Fibroblast of lung (primary cell): ENCODE measurements around the gene CFAP61. TPM values are rescaled to one million over a fixed set of nuclear protein-coding genes. Genes with fewer than 3 reads are reported as not detected.

ENCODE experiments used
- DNase-seq, 2 donors: peaks; one replicate each; pipeline versions ENCODE4 v3.0.0 to v3.0.0-alpha.2; 2010; ENCODE audit warnings: low read depth in 2 of 2
- H2AFZ ChIP-seq: 2 replicates; pipeline ENCODE4 v1.5.1; 2012; ENCODE audit warnings: low read length, control low read depth, inconsistent platforms
- H3K27ac ChIP-seq: 2 replicates; pipeline ENCODE4 v1.5.1; 2011; ENCODE audit warnings: low read length, control low read depth; ENCODE audit not compliant: insufficient read depth
- H3K27me3 ChIP-seq: 2 replicates; pipeline ENCODE4 v1.5.1; 2011; ENCODE audit warnings: mild to moderate bottlenecking, low read length; ENCODE audit not compliant: control insufficient read depth, insufficient read depth
- H3K36me3 ChIP-seq: 2 replicates; pipeline ENCODE4 v1.5.1; 2011; ENCODE audit warnings: low read length; ENCODE audit not compliant: control insufficient read depth, insufficient read depth
- H3K4me1 ChIP-seq: 2 replicates; pipeline ENCODE4 v1.5.1; 2011; ENCODE audit warnings: low read length; ENCODE audit not compliant: control insufficient read depth, insufficient read depth; ENCODE audit errors: extremely low read depth
- H3K4me2 ChIP-seq: 2 replicates; pipeline ENCODE4 v1.5.1; 2011; ENCODE audit warnings: low read length, control low read depth; ENCODE audit not compliant: insufficient read depth; ENCODE audit errors: extremely low read depth
- H3K4me3 ChIP-seq, 4 experiments: fragments of 200-600 bp in 1 of 4; sonication (generic) in 1 of 4; replicated peaks in 1 of 4; 2 replicates each; pipeline ENCODE4 v1.5.1; 2011 to 2016; ENCODE audit warnings: low read length in 4 of 4, low read depth in 3 of 4, mild to moderate bottlenecking in 3 of 4, control low read depth in 2 of 4, inconsistent platforms in 1 of 4, mixed read lengths in 1 of 4; ENCODE audit not compliant: insufficient read depth in 1 of 4; ENCODE audit errors: control extremely low read depth in 1 of 4
- H3K79me2 ChIP-seq: 2 replicates; pipeline ENCODE4 v1.5.1; 2012; ENCODE audit warnings: mild to moderate bottlenecking, low read length, inconsistent platforms; ENCODE audit not compliant: control insufficient read depth, insufficient read depth
- H3K9ac ChIP-seq: 2 replicates; pipeline ENCODE4 v1.5.1; 2011; ENCODE audit warnings: mild to moderate bottlenecking, low read length, control low read depth; ENCODE audit not compliant: insufficient read depth
- H3K9me3 ChIP-seq: 2 replicates; pipeline ENCODE4 v1.5.1; 2012; ENCODE audit warnings: low read depth, low read length; ENCODE audit not compliant: control insufficient read depth, insufficient read depth
- H4K20me1 ChIP-seq: 2 replicates; pipeline ENCODE4 v1.5.1; 2011; ENCODE audit warnings: low read length; ENCODE audit not compliant: control insufficient read depth, insufficient read depth; ENCODE audit errors: extremely low read depth
- EZH2 ChIP-seq: IDR thresholded peaks from 2 replicates; pipeline ENCODE4 v1.5.1; 2012; ENCODE audit warnings: low read length, control low read depth, mild to moderate bottlenecking; ENCODE audit errors: missing control alignments
- polyA plus RNA-seq, 2 donors: library from polyadenylated mRNA; depleted of rRNA in 1 of 2; stranded (reverse) in 1 of 2; unstranded in 1 of 2; fragments of >200 nt; gene quantifications; 2 replicates each; pipeline ENCODE4 v1.2.1, GENCODE V29; 2011 to 2012; ENCODE audit warnings: missing spikeins in 1 of 2
- total RNA-seq: library from RNA; depleted of rRNA; stranded (reverse); fragments of >200 nt; gene quantifications from 2 replicates; pipeline ENCODE4 v1.2.1, GENCODE V29; 2014
- TF ChIP-seq, protein P1 (sequence below), 2 donors: IDR thresholded peaks in 1 of 2; conservative IDR thresholded peaks in 1 of 2; 1 replicate in 1 of 2; 2 replicates in 1 of 2; pipeline ENCODE4 v1.5.1; 2011 to 2012; ENCODE audit warnings: low read length in 2 of 2, control low read depth in 1 of 2, inconsistent platforms in 1 of 2, low read depth in 1 of 2, mild to moderate bottlenecking in 1 of 2

Gene CFAP61
- total and polyA plus RNA-seq, 2 donors (not counting 1 experiment from before 2014, with no cell fraction given), result not detected

DNA sequence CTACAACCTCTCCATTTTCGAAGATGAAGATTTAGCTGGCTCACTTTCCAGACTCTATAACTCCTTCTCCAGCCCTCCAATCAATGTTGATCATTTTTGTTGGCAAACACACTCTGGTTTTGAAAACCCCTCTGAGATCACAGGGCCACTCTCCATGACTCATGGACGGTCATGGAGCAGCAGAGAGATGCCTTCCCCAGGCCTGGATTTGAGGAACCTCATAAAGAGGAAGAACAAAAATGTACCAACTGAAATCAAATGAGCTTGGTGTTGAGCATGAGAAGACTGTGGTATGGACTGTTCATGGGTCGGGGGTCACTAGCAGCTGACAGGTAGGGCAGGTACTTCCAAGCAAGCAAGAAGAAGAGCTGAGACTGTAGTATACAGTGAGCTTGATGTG, 202.8 kb downstream of the CFAP61 start:
- TF ChIP-seq, protein P1, sequence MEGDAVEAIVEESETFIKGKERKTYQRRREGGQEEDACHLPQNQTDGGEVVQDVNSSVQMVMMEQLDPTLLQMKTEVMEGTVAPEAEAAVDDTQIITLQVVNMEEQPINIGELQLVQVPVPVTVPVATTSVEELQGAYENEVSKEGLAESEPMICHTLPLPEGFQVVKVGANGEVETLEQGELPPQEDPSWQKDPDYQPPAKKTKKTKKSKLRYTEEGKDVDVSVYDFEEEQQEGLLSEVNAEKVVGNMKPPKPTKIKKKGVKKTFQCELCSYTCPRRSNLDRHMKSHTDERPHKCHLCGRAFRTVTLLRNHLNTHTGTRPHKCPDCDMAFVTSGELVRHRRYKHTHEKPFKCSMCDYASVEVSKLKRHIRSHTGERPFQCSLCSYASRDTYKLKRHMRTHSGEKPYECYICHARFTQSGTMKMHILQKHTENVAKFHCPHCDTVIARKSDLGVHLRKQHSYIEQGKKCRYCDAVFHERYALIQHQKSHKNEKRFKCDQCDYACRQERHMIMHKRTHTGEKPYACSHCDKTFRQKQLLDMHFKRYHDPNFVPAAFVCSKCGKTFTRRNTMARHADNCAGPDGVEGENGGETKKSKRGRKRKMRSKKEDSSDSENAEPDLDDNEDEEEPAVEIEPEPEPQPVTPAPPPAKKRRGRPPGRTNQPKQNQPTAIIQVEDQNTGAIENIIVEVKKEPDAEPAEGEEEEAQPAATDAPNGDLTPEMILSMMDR (conservative IDR thresholded peaks at IDR 0.05 in 1 of 2, IDR thresholded peaks at IDR 0.05 in 1 of 2; ENCODE audit: low read depth in 1 of 2, low read length in 2 of 2), result no peak
- no peak for TF ChIP-seq EZH2
- Histone ChIP-seq H3K9ac (no peak overlapping the region), H3K9me3 (no peaks in the 10 kb centered on the region), H4K20me1 (no peaks in the 10 kb centered on the region), H2AFZ (no peak overlapping the region), H3K79me2 (no peaks in the 10 kb centered on the region), H3K27me3 (no peaks in the 10 kb centered on the region), H3K36me3 (no peaks in the 10 kb centered on the region), H3K4me2 (no peak overlapping the region), H3K4me1 (no peaks in the 10 kb centered on the region), H3K4me3 (no peak overlapping the region), H3K27ac (no peak overlapping the region)
- no peak for DNase-seq

DNA sequence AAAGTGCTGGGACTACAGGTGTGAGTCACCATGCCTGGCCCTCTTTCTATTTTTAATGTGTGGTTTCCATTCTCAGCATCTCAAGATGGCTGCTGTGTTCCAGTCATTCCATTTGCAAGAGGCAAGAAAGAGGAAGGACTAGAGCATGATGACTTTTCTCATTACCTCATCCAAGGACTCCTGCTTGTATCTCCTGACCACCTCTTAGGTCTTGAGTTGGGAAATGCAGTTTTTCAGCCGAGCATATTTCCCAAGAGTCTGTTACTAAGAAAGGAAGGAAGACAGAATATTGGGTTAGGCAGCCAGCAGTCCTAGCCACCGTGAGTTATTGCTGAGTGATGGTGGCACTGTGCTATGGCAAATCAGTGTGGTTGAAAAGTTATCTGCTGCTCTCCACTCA, 207.2 kb downstream of the CFAP61 start:
- H3K36me3 ChIP-seq, result no peaks in the 10 kb centered on the region
- H3K4me3 ChIP-seq, result no peak overlapping the region
- H3K9me3 ChIP-seq, result no peaks in the 10 kb centered on the region
- H4K20me1 ChIP-seq, result no peaks in the 10 kb centered on the region
- TF ChIP-seq, protein P1 (conservative IDR thresholded peaks at IDR 0.05 in 1 of 2, IDR thresholded peaks at IDR 0.05 in 1 of 2; ENCODE audit: low read depth in 1 of 2, low read length in 2 of 2), result no peak
- TF ChIP-seq EZH2, result no peak
- H3K27ac ChIP-seq, result no peak overlapping the region
- H3K27me3 ChIP-seq, result no peaks in the 10 kb centered on the region
- no peaks in the 10 kb centered on the region for H3K4me1 ChIP-seq
- H3K9ac ChIP-seq, result no peak overlapping the region
- peak in 1 of 2 donors; percentile 0 for DNase-seq
- H2AFZ ChIP-seq, result no peak overlapping the region
- no peak overlapping the region for H3K4me2 ChIP-seq
- H3K79me2 ChIP-seq, result no peaks in the 10 kb centered on the region

DNA sequence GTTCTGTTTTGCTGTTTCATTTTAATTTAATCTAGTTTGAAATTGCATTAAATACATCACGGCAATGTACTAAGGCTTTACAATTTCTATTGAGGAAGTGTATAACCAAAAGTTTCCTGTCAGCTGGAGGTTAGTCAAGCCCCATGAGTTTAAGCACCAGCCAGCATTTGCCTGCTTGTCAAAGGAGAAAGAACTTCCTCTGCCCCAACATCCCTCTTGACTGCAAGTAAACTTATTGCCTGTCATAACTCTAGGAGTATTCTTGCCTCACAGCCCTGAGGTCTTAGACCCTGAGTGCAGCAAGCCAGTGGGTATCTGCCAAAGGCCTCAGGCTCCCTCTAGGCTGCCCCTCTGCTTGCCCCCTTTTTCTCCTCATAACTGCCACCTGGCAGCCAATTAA, 208.8 kb downstream of the CFAP61 start:
- no peaks in the 10 kb centered on the region for H3K27me3 ChIP-seq
- DNase-seq, result no peak
- no peaks in the 10 kb centered on the region for H3K79me2 ChIP-seq
- H3K4me3 ChIP-seq, result no peak overlapping the region
- H3K27ac ChIP-seq, result no peak overlapping the region
- H2AFZ ChIP-seq, result no peak overlapping the region
- H3K9ac ChIP-seq, result no peak overlapping the region
- no peak overlapping the region for H3K4me2 ChIP-seq
- H3K4me1 ChIP-seq, result no peaks in the 10 kb centered on the region
- H3K36me3 ChIP-seq, result no peaks in the 10 kb centered on the region
- TF ChIP-seq EZH2, result no peak
- TF ChIP-seq, protein P1 (conservative IDR thresholded peaks at IDR 0.05 in 1 of 2, IDR thresholded peaks at IDR 0.05 in 1 of 2; ENCODE audit: low read depth in 1 of 2, low read length in 2 of 2), result no peak
- H4K20me1 ChIP-seq, result no peaks in the 10 kb centered on the region
- no peaks in the 10 kb centered on the region for H3K9me3 ChIP-seq
